Hepatocyte (in vitro differentiated cells): Measurements from ENCODE around the gene UBR7.

Experiments used
- EZH2 ChIP-seq: fragments of 200-600 bp; sonication (generic); IDR thresholded peaks from 2 replicates; pipeline ENCODE4 v1.6.1; 2016; ENCODE audit warnings: antibody characterized with exemption, mild to moderate bottlenecking, borderline replicate concordance
- EZH2phosphoT487 ChIP-seq: fragments of 200-600 bp; sonication (generic); IDR thresholded peaks from one replicate; pipeline ENCODE4 v1.6.1; 2018; ENCODE audit warnings: antibody characterized with exemption, mild to moderate bottlenecking, low read depth, moderate library complexity; ENCODE audit not compliant: unreplicated experiment, severe bottlenecking
- TF ChIP-seq, protein P1 (sequence below): fragments of 200-600 bp; sonication (generic); IDR thresholded peaks from 2 replicates; pipeline ENCODE4 v1.5.1; 2016; ENCODE audit warnings: antibody characterized with exemption, mild to moderate bottlenecking; ENCODE audit not compliant: poor library complexity

DNA sequence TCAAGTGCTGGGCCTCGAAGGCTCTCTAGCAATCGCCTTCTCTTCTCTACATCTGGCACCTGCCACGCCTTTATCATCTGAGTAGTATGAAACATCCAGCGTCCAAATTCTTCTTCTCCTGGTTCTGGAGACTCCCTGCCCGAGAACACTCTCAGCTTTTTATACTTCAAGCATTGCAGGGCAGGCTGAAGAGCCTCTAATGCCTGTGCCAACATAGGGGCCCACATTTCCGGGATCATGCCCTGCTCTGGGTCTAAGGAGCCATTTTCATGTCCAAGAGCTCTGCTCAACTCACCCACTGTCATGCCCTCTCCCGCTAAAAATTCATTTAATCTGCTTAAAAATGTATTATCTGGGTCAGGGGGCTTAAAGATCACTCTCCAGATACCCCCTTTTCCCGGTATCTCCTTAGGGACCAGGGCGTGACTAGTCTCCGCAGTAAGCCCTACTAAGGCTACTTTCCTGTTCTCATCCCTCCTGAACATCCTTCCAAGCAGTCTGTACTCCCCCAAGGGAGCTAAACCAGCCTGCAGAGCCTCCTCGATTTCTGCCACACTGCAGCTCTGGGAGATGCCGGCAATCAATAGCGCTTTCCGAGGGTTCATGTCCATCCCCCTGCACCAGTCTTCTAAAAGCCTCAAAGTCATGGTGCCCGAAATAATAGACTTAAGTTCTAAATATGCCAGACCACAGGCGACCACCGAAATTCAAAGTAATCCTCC is 23.3 kb upstream of the UBR7 start:
- no peak for TF ChIP-seq EZH2
- TF ChIP-seq, protein P1, sequence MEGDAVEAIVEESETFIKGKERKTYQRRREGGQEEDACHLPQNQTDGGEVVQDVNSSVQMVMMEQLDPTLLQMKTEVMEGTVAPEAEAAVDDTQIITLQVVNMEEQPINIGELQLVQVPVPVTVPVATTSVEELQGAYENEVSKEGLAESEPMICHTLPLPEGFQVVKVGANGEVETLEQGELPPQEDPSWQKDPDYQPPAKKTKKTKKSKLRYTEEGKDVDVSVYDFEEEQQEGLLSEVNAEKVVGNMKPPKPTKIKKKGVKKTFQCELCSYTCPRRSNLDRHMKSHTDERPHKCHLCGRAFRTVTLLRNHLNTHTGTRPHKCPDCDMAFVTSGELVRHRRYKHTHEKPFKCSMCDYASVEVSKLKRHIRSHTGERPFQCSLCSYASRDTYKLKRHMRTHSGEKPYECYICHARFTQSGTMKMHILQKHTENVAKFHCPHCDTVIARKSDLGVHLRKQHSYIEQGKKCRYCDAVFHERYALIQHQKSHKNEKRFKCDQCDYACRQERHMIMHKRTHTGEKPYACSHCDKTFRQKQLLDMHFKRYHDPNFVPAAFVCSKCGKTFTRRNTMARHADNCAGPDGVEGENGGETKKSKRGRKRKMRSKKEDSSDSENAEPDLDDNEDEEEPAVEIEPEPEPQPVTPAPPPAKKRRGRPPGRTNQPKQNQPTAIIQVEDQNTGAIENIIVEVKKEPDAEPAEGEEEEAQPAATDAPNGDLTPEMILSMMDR = no peak
- no peak for TF ChIP-seq EZH2phosphoT487
